NCI-H1417 treated with DMSO at 0.1 percent for 48 hours (cell line): ENCODE measurements around the gene PCIF1.
"Not testable (repeated sequence)": the region's sequence is repeated elsewhere in the genome, so short reads cannot be mapped to it uniquely, and the experiment has no call there.

Experiments used
- DNase-seq: peaks from one replicate; lab custom pipeline; 2025; lab: John Stamatoyannopoulos, UW

The PCIF1 gene

DNA sequence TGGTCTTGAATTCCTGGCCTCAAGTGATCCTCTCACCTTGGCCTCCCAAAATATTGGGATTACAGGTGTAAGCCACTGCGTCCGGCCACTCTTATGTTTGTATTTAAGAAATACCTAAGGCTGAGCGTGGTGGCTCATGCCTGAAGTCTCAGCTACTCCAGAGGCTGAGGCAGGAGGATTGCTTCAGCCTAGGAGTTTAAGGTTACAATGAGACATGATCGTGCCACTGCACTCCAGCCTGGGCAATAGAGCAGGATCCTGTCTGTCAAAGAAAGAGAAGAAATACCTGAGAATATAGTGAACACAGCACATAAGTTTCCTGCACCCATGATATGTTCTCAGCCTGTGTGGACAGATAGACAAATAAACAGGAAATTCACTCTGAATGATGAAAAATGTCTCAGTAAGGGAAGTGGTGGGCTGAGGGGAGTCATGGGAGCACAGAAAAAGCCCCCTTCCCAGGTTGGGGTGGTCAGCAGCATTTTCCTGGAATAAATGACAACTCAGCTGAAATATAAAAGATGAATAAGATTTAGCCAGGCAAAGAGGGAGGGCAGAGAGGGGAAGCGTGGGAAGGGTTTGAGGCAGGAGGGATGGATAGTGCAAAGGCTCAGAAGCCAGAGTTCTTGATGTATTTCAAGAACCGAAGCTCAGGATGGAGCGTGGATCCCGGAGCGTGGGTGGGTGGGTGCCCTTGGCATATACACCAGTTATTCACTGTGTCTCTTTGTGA is 60.4 kb downstream of the PCIF1 start:
- DNase-seq = no peak

DNA sequence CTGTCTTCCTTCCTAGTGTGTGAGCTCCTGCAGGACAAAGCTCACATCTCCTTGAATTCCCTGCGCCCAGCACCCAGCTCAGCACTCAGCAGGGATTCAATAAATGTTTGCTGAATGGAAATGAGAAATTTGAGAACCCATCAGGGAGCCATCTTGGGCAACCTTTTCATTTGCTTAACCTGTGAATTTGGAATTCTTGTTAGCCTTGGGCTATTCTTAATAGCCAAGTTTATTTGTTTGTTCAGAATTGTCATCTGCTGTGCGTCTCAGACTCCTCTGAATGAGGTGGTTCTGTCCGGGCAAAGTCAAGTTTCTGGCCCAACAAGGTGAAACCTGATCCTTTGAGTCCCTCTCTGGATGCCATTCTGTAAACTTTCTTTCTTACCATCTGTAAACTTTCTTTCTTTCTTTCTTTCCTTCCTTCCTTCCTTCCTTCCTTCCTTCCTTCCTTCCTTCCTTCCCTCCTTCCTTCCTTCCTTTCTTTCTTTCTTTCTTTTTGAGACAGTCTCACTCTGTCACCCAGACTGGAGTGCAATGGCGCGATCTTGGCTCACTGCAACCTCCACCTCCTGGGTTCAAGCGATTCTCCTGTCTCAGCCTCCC is 61.1 kb downstream of the PCIF1 start:
- DNase-seq = not testable (repeated sequence)

DNA sequence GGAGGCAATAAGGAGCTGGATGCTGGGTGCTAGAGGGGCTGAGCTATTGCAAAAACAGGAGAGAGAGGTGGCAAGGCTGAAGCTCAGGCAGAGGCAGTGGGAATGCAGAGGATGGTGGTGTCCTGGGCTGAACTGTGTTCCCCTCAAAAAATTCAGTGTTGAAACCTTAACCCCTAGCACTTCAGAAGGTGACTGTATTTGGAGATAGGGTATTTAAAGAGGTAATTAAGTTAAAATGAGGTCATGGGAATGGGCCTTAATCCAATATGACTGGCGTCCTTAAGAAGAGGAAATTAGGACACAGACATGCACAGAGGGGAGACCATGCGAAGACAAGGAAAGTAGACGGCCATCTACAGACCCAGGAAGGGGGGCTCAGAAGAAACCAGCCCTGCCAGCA is 62.7 kb downstream of the PCIF1 start:
- no peak for DNase-seq
